Anterior cingulate cortex (tissue), 58 donors: Measurements from ENCODE around the gene TFR2.
"Not testable (repeated sequence)": the region's sequence is repeated elsewhere in the genome, so short reads cannot be mapped to it uniquely, and the experiment has no call there.

Experiments used
- DNase-seq, 58 donors: peaks; one replicate each; lab custom pipeline; 2025; lab: John Stamatoyannopoulos, UW

TFR2 gene

DNA sequence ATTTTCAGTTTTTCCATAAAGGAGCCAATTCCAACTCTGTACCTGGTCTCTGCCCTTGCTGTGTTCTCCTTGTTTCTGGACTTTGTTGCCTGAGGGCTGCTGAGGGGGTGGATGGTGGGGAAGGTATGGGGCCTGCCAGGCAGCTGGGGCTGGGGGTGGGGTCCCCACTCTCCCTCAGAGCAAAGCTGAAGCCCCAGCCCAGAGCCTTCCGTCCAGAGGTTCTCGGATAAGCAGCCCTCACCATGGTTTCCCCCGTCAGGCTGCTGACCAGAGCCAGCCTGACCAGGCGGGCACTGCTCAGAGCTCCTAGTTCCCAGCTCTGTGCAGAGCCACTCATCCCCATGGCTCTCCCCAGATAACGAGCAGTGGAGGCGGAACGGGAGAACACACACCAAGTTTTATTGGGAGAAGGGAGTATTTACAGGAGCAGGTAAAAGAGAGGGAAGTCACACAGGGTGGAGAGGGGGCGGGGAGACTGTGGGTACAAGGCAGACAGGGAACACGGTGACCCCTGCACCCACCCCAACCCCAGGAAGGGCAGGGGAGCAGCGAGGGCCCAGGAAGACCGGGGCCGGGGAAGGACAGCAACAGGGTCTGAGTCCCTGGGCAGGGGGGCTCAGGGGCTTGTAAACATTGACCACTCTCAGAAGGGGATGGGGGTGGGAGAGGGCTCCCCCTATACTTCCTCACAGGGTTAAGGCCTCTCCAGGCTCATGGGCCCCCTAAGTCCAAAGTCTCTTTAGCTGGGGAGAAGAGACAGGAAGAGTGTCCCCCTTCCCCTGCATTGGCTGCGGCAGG, 38.0 kb upstream of the TFR2 start:
- no peak for DNase-seq

DNA sequence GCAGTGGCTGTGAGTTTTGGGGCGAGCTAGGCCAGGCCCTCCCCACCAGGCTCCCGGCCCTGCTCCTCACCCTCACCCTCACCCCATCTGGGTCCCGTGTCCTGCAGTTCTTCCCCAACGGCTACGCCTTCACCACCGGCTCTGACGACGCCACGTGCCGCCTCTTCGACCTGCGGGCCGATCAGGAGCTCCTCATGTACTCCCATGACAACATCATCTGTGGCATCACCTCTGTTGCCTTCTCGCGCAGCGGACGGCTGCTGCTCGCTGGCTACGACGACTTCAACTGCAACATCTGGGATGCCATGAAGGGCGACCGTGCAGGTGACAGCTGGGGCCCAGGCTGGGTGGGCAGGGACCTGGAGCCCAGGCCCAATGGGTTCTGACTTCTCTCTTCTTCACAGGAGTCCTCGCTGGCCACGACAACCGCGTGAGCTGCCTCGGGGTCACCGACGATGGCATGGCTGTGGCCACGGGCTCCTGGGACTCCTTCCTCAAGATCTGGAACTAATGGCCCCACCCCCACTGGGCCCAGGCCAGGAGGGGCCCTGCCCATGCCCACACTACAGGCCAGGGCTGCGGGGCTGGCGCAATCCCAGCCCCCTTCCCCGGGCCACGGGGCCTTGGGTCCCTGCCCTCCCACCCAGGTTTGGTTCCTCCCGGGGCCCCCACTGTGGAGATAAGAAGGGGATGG, 37.1 kb upstream of the TFR2 start:
- peak in 1 of 58 donors; percentile 13 for DNase-seq

DNA sequence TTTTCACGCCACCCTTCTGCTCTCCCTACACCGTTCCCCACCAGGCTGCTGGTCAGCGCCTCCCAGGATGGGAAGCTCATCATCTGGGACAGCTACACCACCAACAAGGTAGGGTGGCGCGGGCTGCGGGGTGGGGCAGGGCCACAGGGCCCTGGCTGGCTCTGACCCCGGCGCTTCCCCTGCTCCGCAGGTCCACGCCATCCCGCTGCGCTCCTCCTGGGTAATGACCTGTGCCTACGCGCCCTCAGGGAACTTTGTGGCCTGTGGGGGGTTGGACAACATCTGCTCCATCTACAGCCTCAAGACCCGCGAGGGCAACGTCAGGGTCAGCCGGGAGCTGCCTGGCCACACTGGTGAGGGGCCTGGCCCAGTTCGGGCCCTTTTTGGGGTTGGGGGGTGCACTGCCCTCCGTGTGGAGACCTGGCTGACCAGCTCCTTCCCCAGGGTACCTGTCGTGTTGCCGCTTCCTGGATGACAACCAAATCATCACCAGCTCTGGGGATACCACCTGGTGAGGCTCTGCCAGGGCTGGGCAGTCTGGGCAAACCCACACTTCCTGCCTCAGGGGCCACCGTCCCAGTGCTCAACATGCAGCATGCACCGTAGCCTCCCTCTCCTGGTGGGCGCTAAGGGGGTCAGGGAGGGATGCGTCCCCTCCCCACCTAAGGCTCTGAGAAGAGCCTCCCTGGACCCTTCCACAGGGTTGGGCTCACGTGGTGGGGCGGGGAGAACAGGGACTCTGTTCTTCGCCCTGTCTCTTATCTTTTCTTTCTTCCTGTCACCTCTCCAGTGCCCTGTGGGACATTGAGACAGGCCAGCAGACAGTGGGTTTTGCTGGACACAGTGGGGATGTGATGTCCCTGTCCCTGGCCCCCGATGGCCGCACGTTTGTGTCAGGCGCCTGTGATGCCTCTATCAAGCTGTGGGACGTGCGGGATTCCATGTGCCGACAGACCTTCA, 36.2 kb upstream of the TFR2 start:
- DNase-seq: no peak

DNA sequence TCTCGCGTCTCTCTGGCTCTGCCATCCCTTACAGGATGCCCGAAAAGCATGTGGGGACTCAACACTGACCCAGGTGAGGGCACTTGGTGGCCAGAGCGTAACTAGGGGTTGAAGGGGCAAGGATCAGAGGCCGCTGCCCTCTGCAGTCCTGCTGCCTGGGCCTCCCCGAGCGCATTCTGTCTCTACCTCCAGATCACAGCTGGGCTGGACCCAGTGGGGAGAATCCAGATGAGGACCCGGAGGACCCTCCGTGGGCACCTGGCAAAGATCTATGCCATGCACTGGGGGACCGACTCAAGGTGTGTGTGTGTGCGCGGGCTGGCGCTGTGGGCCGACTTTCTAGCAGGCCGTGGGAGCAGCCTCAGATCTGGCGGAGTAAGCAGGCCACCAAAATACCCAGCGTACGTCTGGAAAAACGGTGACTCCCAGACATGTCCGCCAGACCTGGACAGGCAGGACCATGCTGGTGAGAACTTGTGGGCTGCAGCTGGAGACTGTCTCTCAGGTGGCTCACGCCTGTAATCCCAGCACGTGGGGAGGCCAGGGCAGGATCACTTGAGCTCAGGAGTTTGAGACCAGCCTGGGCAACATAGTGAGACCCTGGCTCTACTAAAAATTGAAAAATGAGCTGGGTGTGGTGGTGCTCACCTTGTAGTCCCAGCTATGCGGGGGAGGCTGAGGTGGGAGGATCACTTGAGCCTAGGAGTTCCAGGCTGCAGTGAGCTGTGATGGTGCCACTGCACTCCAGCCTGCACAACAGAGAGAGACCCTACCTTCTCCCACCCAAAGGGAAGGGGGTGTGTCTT, 35.4 kb upstream of the TFR2 start:
- DNase-seq: no peak

GRCh38 chr7:100675581-100676350, 34.4 kb upstream of the TFR2 start:
- DNase-seq: peak in 56 of 58 donors; percentile 43 to 93 (median 81)

DNA sequence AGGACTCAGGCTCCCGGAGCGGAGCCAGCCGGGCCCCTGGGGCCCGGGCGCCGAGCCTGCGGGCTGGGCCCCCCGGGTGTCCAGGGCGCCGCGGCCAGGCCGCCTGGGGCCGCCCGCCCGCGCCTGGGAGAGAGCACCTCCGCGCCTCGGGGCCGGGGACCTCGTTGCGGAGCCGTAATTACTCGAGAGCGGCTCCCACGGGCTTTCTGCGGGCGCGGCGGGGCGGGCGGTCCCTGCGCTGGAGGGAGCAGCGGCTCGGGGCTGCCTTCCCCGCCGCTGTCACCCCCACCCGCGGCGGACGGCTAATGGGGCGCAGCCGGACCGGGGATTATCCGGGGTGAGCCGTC, 33.7 kb upstream of the TFR2 start:
- peak in 4 of 58 donors; percentile 54 to 62 (median 58) for DNase-seq

DNA sequence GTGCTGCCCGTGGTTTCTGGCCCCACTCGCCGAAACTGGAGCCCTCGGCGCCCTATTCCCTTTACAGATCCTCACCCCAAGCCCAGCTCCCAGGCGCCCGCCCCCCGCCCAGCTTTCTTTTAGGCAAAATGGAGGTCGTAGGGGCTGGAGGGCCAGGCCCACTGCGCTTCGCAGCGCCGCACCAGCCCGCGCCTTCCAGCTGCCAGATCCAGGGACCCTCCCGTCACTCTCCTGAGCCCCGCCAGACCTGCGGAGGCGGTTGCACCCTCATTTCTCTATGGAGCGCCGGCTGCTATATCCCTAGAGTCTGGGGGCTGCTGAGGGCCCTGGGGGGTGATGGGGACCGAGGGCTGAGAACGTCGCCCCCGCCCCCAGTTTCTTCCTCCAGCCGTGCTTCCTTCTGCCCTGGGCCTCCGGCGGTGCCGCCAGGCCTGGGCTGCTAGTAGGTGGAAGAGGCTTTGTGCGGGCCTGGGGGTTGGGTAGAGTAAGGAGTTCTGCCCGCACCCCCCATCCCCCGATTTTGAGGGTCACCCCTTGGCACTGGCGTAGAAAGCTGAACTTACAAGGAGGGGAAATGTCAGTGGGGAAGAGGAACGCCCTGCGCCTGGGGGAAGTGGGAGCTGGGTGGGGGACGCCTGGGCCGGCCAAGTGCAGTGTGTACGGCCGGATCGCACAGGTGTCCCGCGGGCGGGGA, 33.2 kb upstream of the TFR2 start:
- peak in 9 of 58 donors; percentile 15 to 52 (median 24) for DNase-seq

DNA sequence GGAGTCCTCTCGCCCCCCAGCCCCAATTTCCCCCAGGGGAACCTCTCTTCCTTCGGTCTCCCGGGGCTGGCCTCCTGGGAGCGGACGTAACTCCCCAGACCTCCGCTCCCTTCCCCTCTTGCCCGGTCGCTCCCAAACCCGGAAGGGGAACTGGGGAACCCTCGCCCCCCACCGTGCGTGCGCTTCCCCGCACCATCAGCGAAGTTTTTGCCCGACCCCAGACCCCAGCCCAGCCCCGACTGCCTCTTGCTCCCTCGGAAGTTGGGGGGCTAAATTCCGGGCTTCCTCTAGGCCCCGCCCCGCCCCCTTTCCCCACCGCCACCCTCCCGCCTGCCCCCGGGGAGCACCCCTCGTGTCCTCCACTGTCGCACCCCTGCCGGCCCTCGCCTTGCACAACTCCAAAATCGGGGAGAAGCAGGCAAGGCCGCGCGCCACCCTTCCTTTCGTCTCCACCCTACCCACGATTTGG, 32.6 kb upstream of the TFR2 start:
- DNase-seq: peak in 24 of 58 donors; percentile 31 to 73 (median 52)

DNA sequence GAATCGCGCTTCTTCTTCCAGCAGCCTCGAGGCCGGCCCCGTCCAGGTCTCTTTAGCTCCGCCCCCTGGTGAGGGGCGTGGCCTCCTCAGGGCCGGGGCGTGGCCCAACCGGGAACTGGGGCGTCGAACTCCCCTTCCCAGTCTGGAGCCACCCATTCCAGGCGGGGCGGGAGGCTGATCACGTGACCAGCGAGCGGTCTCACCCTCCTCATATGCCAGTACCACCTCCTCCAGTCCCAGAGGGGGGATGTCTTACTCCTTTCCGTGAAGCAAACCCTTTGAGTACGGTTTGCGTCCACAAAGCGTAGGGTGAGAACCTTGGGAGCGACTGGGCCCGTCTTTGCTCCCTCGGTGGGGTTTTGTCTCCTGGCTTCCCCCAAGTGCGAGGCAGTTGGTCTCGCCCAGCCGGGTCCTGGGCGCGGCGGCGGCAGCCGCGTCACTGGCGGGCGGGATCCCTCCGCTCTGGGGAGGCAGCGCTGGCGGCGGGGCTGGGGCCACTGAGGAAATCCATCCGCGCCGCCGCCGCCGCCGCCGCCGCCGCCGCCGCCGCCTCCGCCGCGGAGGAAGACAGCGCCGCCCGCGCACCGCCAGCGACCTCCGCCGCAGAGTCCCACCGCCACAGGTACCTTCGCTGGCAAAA, 32.1 kb upstream of the TFR2 start, which contains the start of gene GNB2:
Gene GNB2, plus strand, starts transcription at position 439 of the 640 bp plus-strand sequence. CDS start 2,526 bp downstream, outside the sequence.
- peak; percentile 73 to 99 (median 97) for DNase-seq

DNA sequence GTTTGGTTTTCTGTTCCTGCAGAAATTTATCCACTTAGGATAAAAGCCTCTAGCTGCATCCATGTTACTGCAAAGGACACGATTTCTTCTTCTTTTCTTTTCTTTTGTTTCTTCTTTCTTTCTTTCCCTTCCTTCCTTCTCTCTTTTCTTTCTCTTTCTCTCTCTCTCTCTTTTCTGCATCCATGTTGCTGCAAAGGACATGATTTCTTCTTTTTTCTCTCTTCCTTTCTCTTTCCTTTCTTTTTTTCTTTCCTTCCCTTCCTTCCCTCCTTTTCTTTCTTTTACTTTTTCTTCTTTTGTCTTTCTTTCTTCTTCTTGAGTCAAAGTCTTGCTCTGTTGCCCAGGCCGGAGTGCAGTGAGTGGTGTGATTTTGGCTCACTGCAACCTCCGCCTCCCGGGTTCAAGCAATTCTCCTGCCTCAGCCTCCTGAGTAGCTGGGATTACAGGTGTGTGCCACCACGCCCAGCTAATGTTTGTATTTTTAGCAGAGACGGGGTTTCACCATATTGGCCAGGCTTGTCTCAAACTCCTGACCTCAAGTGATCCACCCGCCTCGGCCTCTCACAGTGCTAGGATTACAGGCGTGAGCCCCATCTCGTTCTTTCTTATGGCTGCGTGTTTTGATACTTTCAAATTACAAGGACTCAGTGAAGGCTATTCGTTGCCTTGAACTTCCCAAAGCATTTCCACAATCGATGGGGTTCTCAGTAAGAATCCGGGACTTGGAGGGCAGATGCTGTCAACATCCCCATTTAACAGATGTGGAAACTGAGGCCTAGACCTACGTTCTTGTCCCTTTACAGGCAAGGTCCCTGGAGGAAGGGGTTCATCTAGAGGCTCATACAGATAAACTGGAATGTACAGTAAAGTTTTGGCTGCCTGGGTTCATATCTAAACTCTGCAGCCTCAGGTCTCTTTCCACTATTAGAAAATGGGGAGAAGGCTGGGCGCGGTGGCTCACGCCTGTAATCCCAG, 30.3 kb upstream of the TFR2 start:
- DNase-seq: no peak

DNA sequence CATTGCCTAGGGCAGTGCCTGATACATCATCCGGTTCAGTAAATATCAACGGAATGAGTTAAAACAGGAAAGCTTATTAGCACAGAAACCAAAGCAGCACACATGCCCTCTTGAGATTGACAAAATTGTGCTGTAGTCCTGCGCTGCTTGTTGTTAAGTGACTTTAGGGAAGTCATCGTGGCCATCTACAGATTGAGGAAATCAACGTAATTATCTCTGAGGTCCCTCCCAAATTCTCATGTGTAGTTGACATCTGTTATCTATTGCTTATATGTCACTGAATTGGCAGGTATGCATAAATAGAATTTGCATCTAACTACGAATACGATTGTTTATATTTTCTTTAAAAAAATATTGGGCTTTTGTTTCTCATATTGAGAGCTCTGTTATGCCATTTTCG, 28.7 kb upstream of the TFR2 start:
- DNase-seq: no peak

DNA sequence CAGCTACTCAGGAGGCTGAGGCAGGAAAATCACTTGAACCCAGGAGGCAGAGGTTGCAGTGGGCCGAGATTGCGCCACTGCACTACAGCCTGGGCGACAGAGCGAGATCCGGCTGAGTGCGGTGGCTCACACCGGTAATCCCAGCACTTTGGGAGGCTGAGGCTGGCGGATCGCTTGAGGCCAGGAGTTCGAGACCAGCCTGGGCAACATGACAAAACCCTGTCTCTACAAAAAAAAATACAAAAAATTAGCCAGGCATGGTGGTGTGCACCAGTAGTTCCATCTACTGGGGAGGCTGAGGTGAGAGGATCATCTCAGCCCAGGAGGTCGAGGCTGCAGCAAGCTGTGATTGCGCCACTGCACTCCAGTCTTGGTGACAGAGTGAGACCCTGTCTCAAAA, 27.8 kb upstream of the TFR2 start:
- not testable (repeated sequence) for DNase-seq

GRCh38 chr7:100668069-100668449, 26.7 kb upstream of the TFR2 start:
- no peak for DNase-seq

DNA sequence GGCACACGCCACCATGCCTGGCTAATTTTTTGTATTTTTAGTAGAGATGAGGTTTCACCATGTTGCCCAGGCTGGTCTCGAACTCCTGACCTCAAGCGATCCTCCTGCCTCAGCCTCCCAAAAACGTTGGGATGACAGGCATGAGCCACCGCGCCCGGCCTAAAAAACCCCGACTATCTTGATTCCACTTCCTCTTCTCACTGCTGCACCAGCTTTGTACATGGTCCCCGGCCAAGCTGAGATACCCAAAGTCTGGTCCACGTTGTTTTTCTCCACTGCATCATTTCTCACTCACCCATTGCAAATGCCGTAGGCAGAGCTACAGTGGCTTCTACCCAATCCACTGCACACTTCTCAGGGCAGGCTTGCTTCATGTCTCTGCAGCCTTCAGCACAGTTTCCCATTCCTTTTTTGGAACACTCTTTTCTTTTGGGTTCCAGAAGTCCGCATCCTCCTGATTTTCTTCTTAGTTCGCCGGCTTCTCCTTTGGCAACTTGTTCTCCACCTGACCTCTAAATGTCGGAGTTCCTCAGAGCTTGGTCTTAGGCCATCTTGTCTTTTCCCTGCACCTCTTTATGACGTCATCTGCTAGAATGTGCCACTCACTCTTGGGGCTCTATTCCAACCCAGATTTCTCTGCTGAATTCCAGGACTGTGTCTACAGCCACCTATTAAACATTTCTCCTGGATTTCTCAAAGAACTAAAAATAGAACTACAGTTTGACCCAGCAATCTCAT, 26.1 kb upstream of the TFR2 start:
- no peak for DNase-seq

GRCh38 chr7:100665168-100665726, 23.9 kb upstream of the TFR2 start:
- no peak for DNase-seq
